ENCODE data around the gene ZNF292. TPM values are rescaled to one million over a fixed set of nuclear protein-coding genes. Genes with fewer than 3 reads are reported as not detected.

Gene ZNF292
- total and polyA plus RNA-seq, 8 donors: 1.9 to 106 (median 21.1) TPM

- no peak for TF ChIP-seq POLR2A (IDR thresholded peaks at IDR 0.05)
- TF ChIP-seq CTCF (IDR thresholded peaks at IDR 0.05): no peak
- no peak for TF ChIP-seq POLR2AphosphoS5 (IDR thresholded peaks at IDR 0.05)
- TF ChIP-seq EP300 (IDR thresholded peaks at IDR 0.05): no peak
- Histone ChIP-seq H3K27ac (no peak overlapping the region), H3K9me3 (peaks cover 0 to 8% (median 0%) of the 10 kb centered on the region in 4 donors), H3K27me3 (peaks cover 0 to 4% (median 3%) of the 10 kb centered on the region in 3 donors), H3K4me3 (no peak overlapping the region), H3K4me1 (no peaks in the 10 kb centered on the region), H3K36me3 (no peaks in the 10 kb centered on the region)
- 60 to 81% (median 69%) methylated on average over 4 of the region's 4 CpGs for WGBS, 5 donors
- intact Hi-C loops (cut with DNase I; ENCODE audit: low total_unique reads): no loop called here
- no peak for DNase-seq
Observed at GRCh38 chr6:87308970-87309369, 153.6 kb downstream of the ZNF292 start.

- TF ChIP-seq POLR2AphosphoS5 (IDR thresholded peaks at IDR 0.05) (no peak), CTCF (IDR thresholded peaks at IDR 0.05) (no peak), POLR2A (IDR thresholded peaks at IDR 0.05) (no peak), EP300 (IDR thresholded peaks at IDR 0.05) (no peak)
- Histone ChIP-seq H3K4me3 (no peak overlapping the region), H3K4me1 (no peaks in the 10 kb centered on the region), H3K9me3 (no peaks in the 10 kb centered on the region), H3K27ac (no peak overlapping the region), H3K36me3 (no peaks in the 10 kb centered on the region), H3K27me3 (peaks cover 0 to 13% (median 3%) of the 10 kb centered on the region in 3 donors)
- WGBS, 5 donors: 0 to 32% (median 9%) methylated on average over 1 of the region's 1 CpG
- DNase-seq: no peak
- intact Hi-C loops (cut with DNase I; ENCODE audit: low total_unique reads): no loop called here
Observed at GRCh38 chr6:87312860-87313259, 157.5 kb downstream of the ZNF292 start.

Other genes with a start within 250 kb of the ZNF292 start
- 1 to 10 TPM in 1 of 5 donors, under 1 TPM in 1, not detected in 3; 0.18 to 4.1 TPM for gene HTR1E, start 218.0 kb upstream of the ZNF292 start, total RNA-seq
- gene HTR1E, start 218.0 kb upstream of the ZNF292 start, polyA plus RNA-seq: 1 to 10 TPM in 1 of 3 donors, under 1 TPM in 2; 0.43 to 1.4 (median 0.68) TPM
- gene CGA, start 60.5 kb upstream of the ZNF292 start, total RNA-seq: not detected
- not detected for gene CGA, start 60.5 kb upstream of the ZNF292 start, polyA plus RNA-seq
- gene SMIM8, start 167.0 kb downstream of the ZNF292 start, total RNA-seq: 10 to 100 TPM in 2 of 5 donors, 1 to 10 TPM in 2, under 1 TPM in 1; 0.87 to 25.2 (median 7.0) TPM
- 1 to 10 TPM; 3.5 to 7.2 (median 4.1) TPM for gene SMIM8, start 167.0 kb downstream of the ZNF292 start, polyA plus RNA-seq
- not detected for gene GJB7, start 173.7 kb downstream of the ZNF292 start, total RNA-seq
- under 1 TPM in 1 of 3 donors, not detected in 2; 0.05 TPM for gene GJB7, start 173.7 kb downstream of the ZNF292 start, polyA plus RNA-seq
- 10 to 100 TPM in 1 of 5 donors, 1 to 10 TPM in 3, under 1 TPM in 1; 0.87 to 10.3 (median 3.9) TPM for gene C6orf163, start 189.2 kb downstream of the ZNF292 start, total RNA-seq
- gene C6orf163, start 189.2 kb downstream of the ZNF292 start, polyA plus RNA-seq: 1 to 10 TPM in 2 of 3 donors, under 1 TPM in 1; 0.58 to 1.6 (median 1.1) TPM

Data from stomach (tissue), 9 donors.